ENCODE results near the gene ALG3. TPM values are rescaled to one million over a fixed set of nuclear protein-coding genes. Genes with fewer than 3 reads are reported as not detected.

ALG3 gene
- total and polyA plus RNA-seq, 2 of the 4 experiments (the other 2 are of a cell fraction): 19.5 to 52.6 TPM

DNA sequence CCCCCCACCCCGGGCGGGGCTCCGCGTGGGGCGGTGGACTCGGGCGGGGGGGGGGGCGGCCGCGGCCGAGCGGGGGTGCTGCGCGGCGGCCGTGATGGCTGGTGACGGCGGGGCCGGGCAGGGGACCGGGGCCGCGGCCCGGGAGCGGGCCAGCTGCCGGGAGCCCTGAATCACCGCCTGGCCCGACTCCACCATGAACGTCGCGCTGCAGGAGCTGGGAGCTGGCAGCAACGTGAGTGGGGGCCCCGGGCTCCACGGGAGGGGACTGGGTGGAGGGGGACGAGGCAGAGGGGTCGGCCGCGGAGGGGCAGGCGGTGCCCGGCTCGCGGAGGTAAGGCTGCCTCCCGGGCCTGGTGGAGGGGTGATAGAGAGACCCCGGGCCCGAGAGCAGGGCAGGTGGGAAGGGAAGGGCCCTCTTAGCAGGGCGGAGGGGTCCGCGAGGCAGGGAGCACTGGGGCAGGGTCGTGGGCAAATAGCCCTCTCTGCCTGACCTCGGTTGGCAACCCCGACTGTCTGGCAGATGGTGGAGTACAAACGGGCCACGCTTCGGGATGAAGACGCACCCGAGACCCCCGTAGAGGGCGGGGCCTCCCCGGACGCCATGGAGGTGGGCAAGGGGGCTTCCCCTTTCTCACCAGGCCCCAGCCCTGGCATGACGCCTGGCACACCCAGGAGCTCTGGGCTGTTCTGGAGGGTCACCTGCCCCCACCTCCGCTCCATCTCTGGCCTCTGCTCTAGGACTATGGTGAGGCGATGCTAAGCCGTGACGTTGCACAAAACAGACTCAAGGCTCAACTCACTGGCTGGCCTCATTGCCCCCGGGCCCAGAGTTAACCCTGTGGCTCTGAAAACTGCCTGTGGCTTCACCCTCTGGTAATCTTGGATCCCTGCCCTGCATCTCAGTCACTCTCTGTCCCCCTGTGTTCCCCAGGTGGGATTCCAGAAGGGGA, 27.5 kb upstream of the ALG3 start, which contains the start of gene ECE2:
Gene ECE2 (plus strand): TSS at position 62 of the 950 bp plus-strand sequence. CDS start 132 bp downstream, at position 194.
- Histone ChIP-seq H3K4me1 (ENCODE audit: control insufficient read depth, insufficient read depth, low read length) (no peaks in the 10 kb centered on the region), H3K56ac (ENCODE audit: extremely low read depth, insufficient read depth, low read length) (no peak within 1 kb of the TSS; the same call in 1 of the 2 replicates), H3K18ac (ENCODE audit: low read depth, low read length) (no peak within 1 kb of the TSS), H3K9me1 (ENCODE audit: insufficient read depth, low read length) (peaks cover 3% of the 10 kb centered on the region; the same call in 1 of the 2 replicates), H3K36me3 (ENCODE audit: control insufficient read depth, insufficient read depth, low read length) (no peaks in the 10 kb centered on the region), H2BK20ac (ENCODE audit: low read depth, low read length) (no peak within 1 kb of the TSS), H4K5ac (ENCODE audit: low read depth, low read length) (no peak within 1 kb of the TSS), H3K27ac (ENCODE audit: insufficient read depth, low read length) (no peak within 1 kb of the TSS), H3K4me3 (ENCODE audit: insufficient read depth, low read depth, low read length) (no peak within 1 kb of the TSS), H4K8ac (ENCODE audit: low read depth in 2 of 2, low read length in 2 of 2) (no peak within 1 kb of the TSS), H3K9ac (ENCODE audit: low read depth, low read length) (no peak within 1 kb of the TSS), H3K23ac (ENCODE audit: low read depth, low read length) (peak within 1 kb of the TSS; percentile 82), H3K4me2 (ENCODE audit: low read depth, low read length) (no peak within 1 kb of the TSS; the same call in 1 of the 2 replicates), H3K27me3 (ENCODE audit: control insufficient read depth, insufficient read depth, low read length) (peaks cover 57% of the 10 kb centered on the region), H2BK5ac (ENCODE audit: low read depth, low read length, poor library complexity, severe bottlenecking) (no peak within 1 kb of the TSS), H3K9me3 (ENCODE audit: control insufficient read depth, insufficient read depth, low read length) (no peaks in the 10 kb centered on the region), H4K91ac (ENCODE audit: insufficient read depth, low read depth, low read length) (no peak within 1 kb of the TSS), H4K20me1 (ENCODE audit: insufficient read depth, low read length) (no peaks in the 10 kb centered on the region), H2BK15ac (ENCODE audit: low read depth, low read length) (no peak within 1 kb of the TSS), H3K4ac (ENCODE audit: low read depth, low read length) (no peak within 1 kb of the TSS), H2BK120ac (ENCODE audit: low read depth, low read length) (no peak within 1 kb of the TSS), H2AK5ac (ENCODE audit: low read depth, low read length) (no peak within 1 kb of the TSS; the same call in 1 of the 2 replicates), H2AK9ac (replicated peaks; ENCODE audit: low read depth, low read length, poor library complexity) (no peak within 1 kb of the TSS), H2AFZ (replicated peaks; ENCODE audit: low read length, poor library complexity) (peak within 1 kb of the TSS; percentile 70), H3K14ac (replicated peaks; ENCODE audit: low read depth, low read length) (no peak within 1 kb of the TSS), H3K79me1 (ENCODE audit: low read depth in 1 of 2, low read length in 2 of 2) (no peaks in the 10 kb centered on the region)
- ChIA-PET CTCF (no interaction called here), POLR2A (ENCODE audit: unreplicated experiment) (no interaction called here)
- intact Hi-C loops (cut with micrococcal nuclease): no loop called here
- dilution Hi-C loops (cut with HindIII; ENCODE audit: low sequenced_read_pairs, unreplicated experiment): no loop called here
- WGBS, 2 experiments (ENCODE audit: extremely low coverage in 2 of 2, insufficient read length in 1 of 2): 28% methylated on average over 20 of the region's 65 CpGs; no CpG with 5 or more reads in 1 of the 2 experiments
- no TSS peak for BruUV-seq (replicated peaks)
- in situ Hi-C loops (cut with MboI; ENCODE audit: low sequenced_read_pairs): no loop called here
- ATAC-seq (ENCODE audit: low read depth) (peak; percentile 81), DNase-seq (no peak)
- TF ChIP-seq POLR2A (IDR thresholded peaks at IDR 0.05; ENCODE audit: low read depth, low read length) (no peak), CEBPB (IDR thresholded peaks at IDR 0.05; ENCODE audit: low read depth, low read length) (no peak), RAD21 (IDR thresholded peaks at IDR 0.05; ENCODE audit: low read length) (no peak), BHLHE40 (IDR thresholded peaks at IDR 0.05; ENCODE audit: low read depth, low read length) (no peak), FOS (IDR thresholded peaks at IDR 0.05; ENCODE audit: low read depth, low read length) (no peak), RFX5 (IDR thresholded peaks at IDR 0.05; ENCODE audit: low read depth, low read length) (no peak), SMC3 (IDR thresholded peaks at IDR 0.05; ENCODE audit: low read depth, low read length) (no peak), MAFK (IDR thresholded peaks at IDR 0.05; ENCODE audit: low read depth, low read length) (no peak), NFE2L2 (IDR thresholded peaks at IDR 0.05; ENCODE audit: low read depth, low read length) (no peak), CHD1 (IDR thresholded peaks at IDR 0.05; ENCODE audit: low read depth, low read length) (no peak), MAZ (IDR thresholded peaks at IDR 0.05; ENCODE audit: borderline replicate concordance, low read depth, low read length) (no peak), RCOR1 (IDR thresholded peaks at IDR 0.05; ENCODE audit: insufficient replicate concordance, low read length) (no peak)
- TF ChIP-seq, protein P1, sequence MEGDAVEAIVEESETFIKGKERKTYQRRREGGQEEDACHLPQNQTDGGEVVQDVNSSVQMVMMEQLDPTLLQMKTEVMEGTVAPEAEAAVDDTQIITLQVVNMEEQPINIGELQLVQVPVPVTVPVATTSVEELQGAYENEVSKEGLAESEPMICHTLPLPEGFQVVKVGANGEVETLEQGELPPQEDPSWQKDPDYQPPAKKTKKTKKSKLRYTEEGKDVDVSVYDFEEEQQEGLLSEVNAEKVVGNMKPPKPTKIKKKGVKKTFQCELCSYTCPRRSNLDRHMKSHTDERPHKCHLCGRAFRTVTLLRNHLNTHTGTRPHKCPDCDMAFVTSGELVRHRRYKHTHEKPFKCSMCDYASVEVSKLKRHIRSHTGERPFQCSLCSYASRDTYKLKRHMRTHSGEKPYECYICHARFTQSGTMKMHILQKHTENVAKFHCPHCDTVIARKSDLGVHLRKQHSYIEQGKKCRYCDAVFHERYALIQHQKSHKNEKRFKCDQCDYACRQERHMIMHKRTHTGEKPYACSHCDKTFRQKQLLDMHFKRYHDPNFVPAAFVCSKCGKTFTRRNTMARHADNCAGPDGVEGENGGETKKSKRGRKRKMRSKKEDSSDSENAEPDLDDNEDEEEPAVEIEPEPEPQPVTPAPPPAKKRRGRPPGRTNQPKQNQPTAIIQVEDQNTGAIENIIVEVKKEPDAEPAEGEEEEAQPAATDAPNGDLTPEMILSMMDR (conservative IDR thresholded peaks at IDR 0.05; ENCODE audit: low read depth, low read length): no peak
- TF ChIP-seq, protein P2, sequence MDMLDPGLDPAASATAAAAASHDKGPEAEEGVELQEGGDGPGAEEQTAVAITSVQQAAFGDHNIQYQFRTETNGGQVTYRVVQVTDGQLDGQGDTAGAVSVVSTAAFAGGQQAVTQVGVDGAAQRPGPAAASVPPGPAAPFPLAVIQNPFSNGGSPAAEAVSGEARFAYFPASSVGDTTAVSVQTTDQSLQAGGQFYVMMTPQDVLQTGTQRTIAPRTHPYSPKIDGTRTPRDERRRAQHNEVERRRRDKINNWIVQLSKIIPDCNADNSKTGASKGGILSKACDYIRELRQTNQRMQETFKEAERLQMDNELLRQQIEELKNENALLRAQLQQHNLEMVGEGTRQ (IDR thresholded peaks at IDR 0.05; ENCODE audit: low read depth, low read length): no peak
